Measurements from ENCODE around the gene ZNF467.

The ZNF467 gene

GRCh38 chr7:149719050-149719899 lies 54.1 kb downstream of the ZNF467 start:
- no peak overlapping the region for H3K9ac ChIP-seq (ENCODE audit: low read depth, low read length)
- no peak overlapping the region for H3K27ac ChIP-seq (ENCODE audit: low read length)
- peaks cover 3% of the 10 kb centered on the region; the same call in 1 of the 2 replicates for H3K4me1 ChIP-seq (ENCODE audit: insufficient read depth, low read length)
- H3K9me3 ChIP-seq (ENCODE audit: insufficient read depth, low read depth, low read length), result no peaks in the 10 kb centered on the region
- H3K36me3 ChIP-seq (ENCODE audit: insufficient read depth, low read depth, low read length), result peaks cover 31% of the 10 kb centered on the region
- peaks cover under 1% of the 10 kb centered on the region; the same call in 1 of the 2 replicates for H3K27me3 ChIP-seq (ENCODE audit: insufficient read depth, low read length)
- H3K4me3 ChIP-seq (ENCODE audit: low read length), result no peak overlapping the region

GRCh38 chr7:149718730-149719049 lies 54.7 kb downstream of the ZNF467 start:
- no peak overlapping the region for H3K27ac ChIP-seq (ENCODE audit: low read length)
- H3K36me3 ChIP-seq (ENCODE audit: insufficient read depth, low read depth, low read length), result peaks cover 28% of the 10 kb centered on the region
- H3K9ac ChIP-seq (ENCODE audit: low read depth, low read length), result no peak overlapping the region
- no peaks in the 10 kb centered on the region for H3K9me3 ChIP-seq (ENCODE audit: insufficient read depth, low read depth, low read length)
- peaks cover 6% of the 10 kb centered on the region for H3K27me3 ChIP-seq (ENCODE audit: insufficient read depth, low read length)
- no peak overlapping the region for H3K4me3 ChIP-seq (ENCODE audit: low read length)
- peaks cover 3% of the 10 kb centered on the region; the same call in 1 of the 2 replicates for H3K4me1 ChIP-seq (ENCODE audit: insufficient read depth, low read length)

GRCh38 chr7:149717481-149717880 lies 55.9 kb downstream of the ZNF467 start:
- Histone ChIP-seq H3K4me1 (ENCODE audit: insufficient read depth, low read length) (peaks cover 3% of the 10 kb centered on the region; the same call in 1 of the 2 replicates), H3K27ac (ENCODE audit: low read length) (no peak overlapping the region), H3K4me3 (ENCODE audit: low read length) (no peak overlapping the region), H3K36me3 (ENCODE audit: insufficient read depth, low read depth, low read length) (peaks cover 16% of the 10 kb centered on the region), H3K9ac (ENCODE audit: low read depth, low read length) (no peak overlapping the region), H3K27me3 (ENCODE audit: insufficient read depth, low read length) (peaks cover 12% of the 10 kb centered on the region), H3K9me3 (ENCODE audit: insufficient read depth, low read depth, low read length) (no peaks in the 10 kb centered on the region)

GRCh38 chr7:149716932-149717307 lies 56.5 kb downstream of the ZNF467 start:
- H3K4me3 ChIP-seq (ENCODE audit: low read length), result no peak overlapping the region
- H3K27me3 ChIP-seq (ENCODE audit: insufficient read depth, low read length), result peaks cover 12% of the 10 kb centered on the region
- no peak overlapping the region for H3K9ac ChIP-seq (ENCODE audit: low read depth, low read length)
- peaks cover 12% of the 10 kb centered on the region for H3K36me3 ChIP-seq (ENCODE audit: insufficient read depth, low read depth, low read length)
- H3K4me1 ChIP-seq (ENCODE audit: insufficient read depth, low read length), result peaks cover 3% of the 10 kb centered on the region; the same call in 1 of the 2 replicates
- peaks cover 2% of the 10 kb centered on the region; the same call in 1 of the 2 replicates for H3K9me3 ChIP-seq (ENCODE audit: insufficient read depth, low read depth, low read length)
- H3K27ac ChIP-seq (ENCODE audit: low read length), result no peak overlapping the region

- H3K4me1 ChIP-seq (ENCODE audit: insufficient read depth, low read length), result peaks cover 3% of the 10 kb centered on the region; the same call in 1 of the 2 replicates
- H3K4me3 ChIP-seq (ENCODE audit: low read length), result peak overlapping the region; percentile 89; the same call in 1 of the 2 replicates
- peaks cover 8% of the 10 kb centered on the region; the same call in 1 of the 2 replicates for H3K9me3 ChIP-seq (ENCODE audit: insufficient read depth, low read depth, low read length)
- peaks cover 12% of the 10 kb centered on the region for H3K27me3 ChIP-seq (ENCODE audit: insufficient read depth, low read length)
- no peak overlapping the region; the same call in 1 of the 2 replicates for H3K9ac ChIP-seq (ENCODE audit: low read depth, low read length)
- no peak overlapping the region for H3K27ac ChIP-seq (ENCODE audit: low read length)
- H3K36me3 ChIP-seq (ENCODE audit: insufficient read depth, low read depth, low read length), result peaks cover 6% of the 10 kb centered on the region; the same call in 1 of the 2 replicates
Observed at GRCh38 chr7:149716007-149716931, 57.1 kb downstream of the ZNF467 start.

- Histone ChIP-seq H3K4me1 (ENCODE audit: insufficient read depth, low read length) (peaks cover 3% of the 10 kb centered on the region; the same call in 1 of the 2 replicates), H3K4me3 (ENCODE audit: low read length) (peak overlapping the region; percentile 89), H3K27me3 (ENCODE audit: insufficient read depth, low read length) (peaks cover 12% of the 10 kb centered on the region), H3K9me3 (ENCODE audit: insufficient read depth, low read depth, low read length) (peaks cover 16% of the 10 kb centered on the region), H3K36me3 (ENCODE audit: insufficient read depth, low read depth, low read length) (no peaks in the 10 kb centered on the region), H3K27ac (ENCODE audit: low read length) (no peak overlapping the region), H3K9ac (ENCODE audit: low read depth, low read length) (peak overlapping the region; percentile 84)
Observed at GRCh38 chr7:149715476-149715875, 57.9 kb downstream of the ZNF467 start.

- Histone ChIP-seq H3K27ac (ENCODE audit: low read length) (no peak overlapping the region), H3K9ac (ENCODE audit: low read depth, low read length) (peak overlapping the region; percentile 84), H3K36me3 (ENCODE audit: insufficient read depth, low read depth, low read length) (no peaks in the 10 kb centered on the region), H3K27me3 (ENCODE audit: insufficient read depth, low read length) (peaks cover 12% of the 10 kb centered on the region), H3K9me3 (ENCODE audit: insufficient read depth, low read depth, low read length) (peaks cover 19% of the 10 kb centered on the region), H3K4me3 (ENCODE audit: low read length) (peak overlapping the region; percentile 89), H3K4me1 (ENCODE audit: insufficient read depth, low read length) (peaks cover 3% of the 10 kb centered on the region; the same call in 1 of the 2 replicates)
Observed at GRCh38 chr7:149714910-149715471, 58.4 kb downstream of the ZNF467 start.
